ENCODE results near the gene SYTL1. TPM values are rescaled to one million over a fixed set of nuclear protein-coding genes. Genes with fewer than 3 reads are reported as not detected.

Gene SYTL1
- total RNA-seq, 1 donor from 2014 or later = 56.2 TPM

DNA sequence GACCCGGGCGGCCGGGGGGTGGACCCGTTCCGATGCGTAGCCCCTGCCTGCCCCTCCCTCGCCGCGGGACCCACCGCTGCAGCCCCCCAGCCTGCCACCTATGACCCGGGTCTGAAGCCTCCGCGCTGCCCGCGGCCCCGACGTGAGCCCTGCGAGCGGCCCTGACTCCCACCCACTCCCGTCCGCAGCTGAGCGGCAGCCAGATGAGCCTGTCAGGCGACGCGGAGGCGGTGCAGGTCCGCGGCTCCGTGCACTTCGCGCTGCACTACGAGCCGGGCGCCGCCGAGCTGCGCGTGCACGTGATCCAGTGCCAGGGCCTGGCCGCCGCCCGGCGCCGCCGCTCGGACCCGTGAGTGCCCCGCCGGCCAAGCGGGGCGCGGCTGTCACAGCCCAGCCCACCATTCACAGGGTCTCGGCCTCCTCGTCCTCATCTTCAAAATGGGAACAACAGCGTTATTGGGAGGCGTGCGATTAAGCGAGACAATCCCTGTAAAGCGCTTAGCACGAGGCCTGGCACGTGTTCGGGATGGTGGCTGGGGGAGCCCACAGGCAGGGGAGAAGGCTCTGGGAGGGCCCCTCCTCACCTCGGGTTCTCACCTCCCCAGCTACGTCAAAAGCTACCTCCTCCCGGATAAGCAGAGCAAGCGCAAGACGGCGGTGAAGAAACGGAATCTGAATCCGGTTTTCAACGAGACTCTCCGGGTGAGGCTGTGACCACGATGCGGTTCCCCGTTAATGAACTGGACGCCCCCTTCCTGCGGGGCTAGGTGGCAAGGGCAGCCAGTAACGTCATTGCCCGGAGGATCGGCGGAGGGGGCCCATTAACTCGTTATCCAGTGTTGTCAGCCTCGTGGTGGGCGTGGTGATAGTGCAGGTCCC is 8.2 kb downstream of the SYTL1 start:
- DNase-seq (ENCODE audit: extremely low spot score in 2 of 2) = no peak
- intact Hi-C loops (cut with DNase I) = no loop called here
- peak overlapping the region; percentile 37 to 65 for H3K4me3 ChIP-seq
- H3K9me3 ChIP-seq = no peaks in the 10 kb centered on the region
- no peaks in the 10 kb centered on the region for H3K27me3 ChIP-seq
- peaks cover 0 to 20% of the 10 kb centered on the region in 2 donors for H3K36me3 ChIP-seq
- H3K27ac ChIP-seq = peak overlapping the region; percentile 31
- TF ChIP-seq, protein P1, sequence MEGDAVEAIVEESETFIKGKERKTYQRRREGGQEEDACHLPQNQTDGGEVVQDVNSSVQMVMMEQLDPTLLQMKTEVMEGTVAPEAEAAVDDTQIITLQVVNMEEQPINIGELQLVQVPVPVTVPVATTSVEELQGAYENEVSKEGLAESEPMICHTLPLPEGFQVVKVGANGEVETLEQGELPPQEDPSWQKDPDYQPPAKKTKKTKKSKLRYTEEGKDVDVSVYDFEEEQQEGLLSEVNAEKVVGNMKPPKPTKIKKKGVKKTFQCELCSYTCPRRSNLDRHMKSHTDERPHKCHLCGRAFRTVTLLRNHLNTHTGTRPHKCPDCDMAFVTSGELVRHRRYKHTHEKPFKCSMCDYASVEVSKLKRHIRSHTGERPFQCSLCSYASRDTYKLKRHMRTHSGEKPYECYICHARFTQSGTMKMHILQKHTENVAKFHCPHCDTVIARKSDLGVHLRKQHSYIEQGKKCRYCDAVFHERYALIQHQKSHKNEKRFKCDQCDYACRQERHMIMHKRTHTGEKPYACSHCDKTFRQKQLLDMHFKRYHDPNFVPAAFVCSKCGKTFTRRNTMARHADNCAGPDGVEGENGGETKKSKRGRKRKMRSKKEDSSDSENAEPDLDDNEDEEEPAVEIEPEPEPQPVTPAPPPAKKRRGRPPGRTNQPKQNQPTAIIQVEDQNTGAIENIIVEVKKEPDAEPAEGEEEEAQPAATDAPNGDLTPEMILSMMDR (IDR thresholded peaks at IDR 0.05) = no peak
- peaks cover 44% of the 10 kb centered on the region for H3K4me1 ChIP-seq

GRCh38 chr1:27350663-27351540 is 9.1 kb downstream of the SYTL1 start:
- Histone ChIP-seq H3K4me3 (peak overlapping the region; percentile 37 to 65), H3K27me3 (no peaks in the 10 kb centered on the region), H3K27ac (peak overlapping the region; percentile 72), H3K9me3 (no peaks in the 10 kb centered on the region), H3K4me1 (peaks cover 44% of the 10 kb centered on the region), H3K36me3 (peaks cover 0 to 29% of the 10 kb centered on the region in 2 donors)
- peak in 1 of 2 donors; percentile 43 for TF ChIP-seq POLR2AphosphoS5 (IDR thresholded peaks at IDR 0.05; ENCODE audit: insufficient read depth in 1 of 2, low read depth in 1 of 2)
- TF ChIP-seq, protein P1 (IDR thresholded peaks at IDR 0.05) = no peak
- intact Hi-C loops (cut with DNase I) = no loop called here
- no peak for DNase-seq (ENCODE audit: extremely low spot score in 2 of 2)

DNA sequence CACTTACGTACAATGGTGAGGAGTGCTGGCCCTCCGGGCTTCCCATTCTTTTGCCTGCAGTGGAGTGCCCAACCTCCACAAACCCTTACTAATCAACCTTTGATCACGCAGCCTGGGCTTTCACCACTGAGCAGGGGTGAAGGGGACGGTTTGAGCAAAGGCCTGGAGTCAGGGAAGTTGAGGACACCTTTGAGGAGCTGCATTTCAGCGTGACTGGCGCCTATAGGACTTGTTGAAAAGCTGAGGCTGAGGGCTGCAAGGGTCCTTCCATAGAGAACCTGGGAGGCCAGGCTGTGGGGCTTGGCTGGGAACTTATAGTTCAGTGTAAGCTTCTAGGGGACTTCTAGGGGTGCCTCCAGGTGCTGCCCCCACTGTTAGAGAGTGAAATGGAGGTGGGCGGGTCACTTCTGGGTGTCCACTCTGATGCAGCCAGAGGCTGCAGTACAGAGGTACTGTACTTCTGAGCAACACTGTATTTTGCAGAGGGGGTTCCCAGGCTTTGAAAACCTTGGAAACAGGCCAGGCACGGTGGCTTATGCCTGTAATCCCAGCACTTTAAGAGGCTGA is 9.8 kb downstream of the SYTL1 start:
- H3K36me3 ChIP-seq = peaks cover 0 to 36% of the 10 kb centered on the region in 2 donors
- intact Hi-C loops (cut with DNase I) = no loop called here

GRCh38 chr1:27353166-27353565 is 11.3 kb downstream of the SYTL1 start:
- Histone ChIP-seq H3K27me3 (no peaks in the 10 kb centered on the region), H3K36me3 (peaks cover 0 to 46% of the 10 kb centered on the region in 2 donors), H3K4me3 (no peak overlapping the region), H3K4me1 (peaks cover 39% of the 10 kb centered on the region), H3K27ac (no peak overlapping the region), H3K9me3 (no peaks in the 10 kb centered on the region)
- no peak for DNase-seq (ENCODE audit: extremely low spot score in 2 of 2)
- TF ChIP-seq POLR2AphosphoS5 (IDR thresholded peaks at IDR 0.05; ENCODE audit: insufficient read depth in 1 of 2, low read depth in 1 of 2) = no peak
- no peak for TF ChIP-seq POLR2A (IDR thresholded peaks at IDR 0.05)
- TF ChIP-seq, protein P1 (IDR thresholded peaks at IDR 0.05) = no peak
- intact Hi-C loops (cut with DNase I) = no loop called here

More for the DNA sequence above, 9.8 kb downstream of the SYTL1 start:
- TF ChIP-seq POLR2AphosphoS5 (IDR thresholded peaks at IDR 0.05; ENCODE audit: insufficient read depth in 1 of 2, low read depth in 1 of 2) (peak in 1 of 2 donors; percentile 2), POLR2A (IDR thresholded peaks at IDR 0.05) (no peak)
- TF ChIP-seq, protein P1 (IDR thresholded peaks at IDR 0.05) = no peak
- Histone ChIP-seq H3K9me3 (no peaks in the 10 kb centered on the region), H3K4me1 (peaks cover 42% of the 10 kb centered on the region), H3K4me3 (peak overlapping the region; percentile 37 to 65), H3K27ac (peak overlapping the region; percentile 72), H3K27me3 (no peaks in the 10 kb centered on the region)
- no peak for DNase-seq (ENCODE audit: extremely low spot score in 2 of 2)
